ENCODE results near the gene C19orf73. TPM values are rescaled to one million over a fixed set of nuclear protein-coding genes. Genes with fewer than 3 reads are reported as not detected.

Gene C19orf73
- total RNA-seq, 1 experiment from 2014 or later = 5.9 TPM

Small RNA genes lying within 50 kb of the gene (small RNA-seq; reads per million reads assigned to genes)
- not detected for gene RN7SL708P

Other genes with a start within 250 kb of the C19orf73 start
- 152 and 165 TPM in 2 replicates for gene PPP1R15A, start 246.7 kb downstream of the C19orf73 start, total RNA-seq (2014; rRNA removed; shearing (Covaris generic))
- not detected in 2 replicates for gene TULP2, start 220.4 kb downstream of the C19orf73 start, total RNA-seq (2014; rRNA removed; shearing (Covaris generic))
- 160 and 185 TPM in 2 replicates for gene NUCB1, start 218.8 kb downstream of the C19orf73 start, total RNA-seq (2014; rRNA removed; shearing (Covaris generic))
- gene DHDH, start 185.4 kb downstream of the C19orf73 start, total RNA-seq (2014; rRNA removed; shearing (Covaris generic)) = 0.10 and 0.42 TPM in 2 replicates
- 185 and 213 TPM in 2 replicates for gene BAX, start 164.3 kb downstream of the C19orf73 start, total RNA-seq (2014; rRNA removed; shearing (Covaris generic))
- 5,979 and 6,365 TPM in 2 replicates for gene FTL, start 153.8 kb downstream of the C19orf73 start, total RNA-seq (2014; rRNA removed; shearing (Covaris generic))
- gene GYS1, start 125.8 kb downstream of the C19orf73 start, total RNA-seq (2014; rRNA removed; shearing (Covaris generic)) = 67.1 and 71.5 TPM in 2 replicates
- gene RUVBL2, start 125.3 kb downstream of the C19orf73 start, total RNA-seq (2014; rRNA removed; shearing (Covaris generic)) = 562 and 566 TPM in 2 replicates
- gene LHB, start 102.1 kb downstream of the C19orf73 start, total RNA-seq (2014; rRNA removed; shearing (Covaris generic)) = not detected in 2 replicates
- not detected in 2 replicates for gene CGB3, start 94.8 kb downstream of the C19orf73 start, total RNA-seq (2014; rRNA removed; shearing (Covaris generic))
- not detected in 2 replicates for gene CGB2, start 87.3 kb downstream of the C19orf73 start, total RNA-seq (2014; rRNA removed; shearing (Covaris generic))
- gene CGB1, start 82.2 kb downstream of the C19orf73 start, total RNA-seq (2014; rRNA removed; shearing (Covaris generic)) = 1.5 TPM in 1 of 2 replicates, not detected in the other
- not detected in 2 replicates for gene CGB5, start 75.3 kb downstream of the C19orf73 start, total RNA-seq (2014; rRNA removed; shearing (Covaris generic))
- gene CGB8, start 70.0 kb downstream of the C19orf73 start, total RNA-seq (2014; rRNA removed; shearing (Covaris generic)) = not detected in 2 replicates
- gene CGB7, start 61.4 kb downstream of the C19orf73 start, total RNA-seq (2014; rRNA removed; shearing (Covaris generic)) = not detected in 2 replicates
- 0.29 TPM in 1 of 2 replicates, not detected in the other for gene NTF4, start 54.3 kb downstream of the C19orf73 start, total RNA-seq (2014; rRNA removed; shearing (Covaris generic))
- gene KCNA7, start 46.4 kb downstream of the C19orf73 start, total RNA-seq (2014; rRNA removed; shearing (Covaris generic)) = not detected in 2 replicates
- 994 and 1,107 TPM in 2 replicates for gene SNRNP70, start 33.7 kb downstream of the C19orf73 start, total RNA-seq (2014; rRNA removed; shearing (Covaris generic))
- 12.0 and 19.9 TPM in 2 replicates for gene LIN7B, start 4.8 kb downstream of the C19orf73 start, total RNA-seq (2014; rRNA removed; shearing (Covaris generic))
- 22.9 and 30.1 TPM in 2 replicates for gene PPFIA3, start 401 bp upstream of the C19orf73 start, total RNA-seq (2014; rRNA removed; shearing (Covaris generic))
- gene HRC, start 36.3 kb upstream of the C19orf73 start, total RNA-seq (2014; rRNA removed; shearing (Covaris generic)) = 0.08 TPM in 1 of 2 replicates, not detected in the other
- gene TRPM4, start 38.6 kb upstream of the C19orf73 start, total RNA-seq (2014; rRNA removed; shearing (Covaris generic)) = 28.7 and 33.7 TPM in 2 replicates
- gene SLC6A16, start 206.0 kb upstream of the C19orf73 start, total RNA-seq (2014; rRNA removed; shearing (Covaris generic)) = 0.26 TPM in 1 of 2 replicates, not detected in the other
- not detected in 2 replicates for gene CD37, start 216.3 kb upstream of the C19orf73 start, total RNA-seq (2014; rRNA removed; shearing (Covaris generic))
- gene TEAD2, start 243.3 kb upstream of the C19orf73 start, total RNA-seq (2014; rRNA removed; shearing (Covaris generic)) = 27.2 and 28.6 TPM in 2 replicates
- 0.18 and 0.53 TPM in 2 replicates for gene DKKL1, start 244.7 kb upstream of the C19orf73 start, total RNA-seq (2014; rRNA removed; shearing (Covaris generic))

All from HT-29 (cell line).